IMR-90 (cell line): Measurements from ENCODE around the gene KIF13A.

Experiments used
- BHLHE40 ChIP-seq: fragments of 150-350 bp; IDR thresholded peaks from 2 replicates; pipeline ENCODE4 v1.6.1; 2016; ENCODE audit warnings: mild to moderate bottlenecking, low read depth, low read length
- CEBPB ChIP-seq: IDR thresholded peaks from 2 replicates; pipeline ENCODE4 v1.6.1; 2012; ENCODE audit warnings: low read depth, low read length, improper control_type of control experiment
- CHD1 ChIP-seq: IDR thresholded peaks from 2 replicates; pipeline ENCODE4 v1.6.1; 2012; ENCODE audit warnings: low read depth, low read length, improper control_type of control experiment
- CTCF ChIP-seq: conservative IDR thresholded peaks from 2 replicates; pipeline ENCODE4 v1.5.1; 2012; ENCODE audit warnings: mild to moderate bottlenecking, low read depth, low read length, improper control_type of control experiment
- MAFK ChIP-seq: IDR thresholded peaks from 2 replicates; pipeline ENCODE4 v1.6.1; 2012; ENCODE audit warnings: low read depth, low read length, improper control_type of control experiment
- MAZ ChIP-seq: IDR thresholded peaks from 2 replicates; pipeline ENCODE4 v1.6.1; 2012; ENCODE audit warnings: low read depth, mild to moderate bottlenecking, low read length, improper control_type of control experiment, moderate library complexity, borderline replicate concordance
- MXI1 ChIP-seq: IDR thresholded peaks from 2 replicates; pipeline ENCODE4 v1.6.1; 2012; ENCODE audit warnings: low read depth, mild to moderate bottlenecking, low read length, moderate library complexity, borderline replicate concordance
- POLR2A ChIP-seq: IDR thresholded peaks from 2 replicates; pipeline ENCODE4 v1.6.1; 2012; ENCODE audit warnings: mild to moderate bottlenecking, low read depth, low read length
- RAD21 ChIP-seq: IDR thresholded peaks from 2 replicates; pipeline ENCODE4 v1.6.1; 2012; ENCODE audit warnings: low read length, improper control_type of control experiment
- RFX5 ChIP-seq: IDR thresholded peaks from 2 replicates; pipeline ENCODE4 v1.8.0; 2012; ENCODE audit warnings: low read depth, mild to moderate bottlenecking, low read length, moderate library complexity
- SMC3 ChIP-seq: fragments of 150-350 bp; IDR thresholded peaks from 2 replicates; pipeline ENCODE4 v1.6.1; 2016; ENCODE audit warnings: low read depth, mild to moderate bottlenecking, antibody characterized with exemption, low read length, moderate library complexity

- TF ChIP-seq POLR2A (no peak), RFX5 (no peak), CTCF (no peak), BHLHE40 (no peak), SMC3 (no peak), CHD1 (no peak), MXI1 (no peak), RAD21 (no peak), MAFK (no peak), MAZ (no peak), CEBPB (no peak)
Measured at GRCh38 chr6:17998003-17998402, 10.6 kb upstream of the KIF13A start.
